Measurements from ENCODE around the gene S100A4. TPM values are rescaled to one million over a fixed set of nuclear protein-coding genes. Genes with fewer than 3 reads are reported as not detected.

S100A4 gene
- total RNA-seq, 1 donor: 63.0 TPM

DNA sequence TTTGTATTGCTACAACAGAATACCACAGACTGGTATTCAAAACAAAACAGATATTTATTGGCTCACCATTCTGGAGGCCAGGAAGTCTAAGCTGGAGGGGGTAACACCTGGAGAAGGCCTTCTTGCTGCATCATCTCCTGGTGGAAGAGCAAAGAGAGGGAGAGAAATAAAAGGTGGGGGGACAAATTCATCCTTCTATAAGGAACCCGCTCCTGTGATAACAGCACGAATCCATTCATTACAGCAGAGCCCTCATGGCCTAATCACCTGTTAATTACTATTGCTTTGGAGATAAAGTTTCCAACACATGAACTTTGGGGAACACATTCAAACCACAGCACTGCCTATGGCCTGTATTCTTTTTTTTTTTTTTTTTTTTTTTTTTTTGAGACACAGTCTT is 14.6 kb upstream of the S100A4 start:
- Histone ChIP-seq H3K4me2 (ENCODE audit: insufficient read depth, low read length) (no peak overlapping the region), H3K27ac (ENCODE audit: low read depth, low read length) (no peak overlapping the region), H3K9me3 (ENCODE audit: low read depth, low read length) (no peaks in the 10 kb centered on the region), H3K4me3 (ENCODE audit: insufficient read depth, low read length) (no peak overlapping the region), H4K20me1 (ENCODE audit: insufficient read depth, low read length) (no peaks in the 10 kb centered on the region), H3K79me2 (ENCODE audit: insufficient read depth, low read length) (no peaks in the 10 kb centered on the region), H3K27me3 (ENCODE audit: insufficient read depth, low read length) (no peaks in the 10 kb centered on the region), H2AFZ (ENCODE audit: low read length) (no peak overlapping the region), H3K4me1 (ENCODE audit: insufficient read depth, low read length) (peaks cover 1% of the 10 kb centered on the region), H3K36me3 (ENCODE audit: insufficient read depth, low read length) (no peaks in the 10 kb centered on the region)
- TF ChIP-seq, protein P1, sequence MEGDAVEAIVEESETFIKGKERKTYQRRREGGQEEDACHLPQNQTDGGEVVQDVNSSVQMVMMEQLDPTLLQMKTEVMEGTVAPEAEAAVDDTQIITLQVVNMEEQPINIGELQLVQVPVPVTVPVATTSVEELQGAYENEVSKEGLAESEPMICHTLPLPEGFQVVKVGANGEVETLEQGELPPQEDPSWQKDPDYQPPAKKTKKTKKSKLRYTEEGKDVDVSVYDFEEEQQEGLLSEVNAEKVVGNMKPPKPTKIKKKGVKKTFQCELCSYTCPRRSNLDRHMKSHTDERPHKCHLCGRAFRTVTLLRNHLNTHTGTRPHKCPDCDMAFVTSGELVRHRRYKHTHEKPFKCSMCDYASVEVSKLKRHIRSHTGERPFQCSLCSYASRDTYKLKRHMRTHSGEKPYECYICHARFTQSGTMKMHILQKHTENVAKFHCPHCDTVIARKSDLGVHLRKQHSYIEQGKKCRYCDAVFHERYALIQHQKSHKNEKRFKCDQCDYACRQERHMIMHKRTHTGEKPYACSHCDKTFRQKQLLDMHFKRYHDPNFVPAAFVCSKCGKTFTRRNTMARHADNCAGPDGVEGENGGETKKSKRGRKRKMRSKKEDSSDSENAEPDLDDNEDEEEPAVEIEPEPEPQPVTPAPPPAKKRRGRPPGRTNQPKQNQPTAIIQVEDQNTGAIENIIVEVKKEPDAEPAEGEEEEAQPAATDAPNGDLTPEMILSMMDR (IDR thresholded peaks at IDR 0.05; ENCODE audit: extremely low read depth, low read depth, low read length): no peak
- no peak for DNase-seq (ENCODE audit: insufficient read length, low spot score, missing footprints)

DNA sequence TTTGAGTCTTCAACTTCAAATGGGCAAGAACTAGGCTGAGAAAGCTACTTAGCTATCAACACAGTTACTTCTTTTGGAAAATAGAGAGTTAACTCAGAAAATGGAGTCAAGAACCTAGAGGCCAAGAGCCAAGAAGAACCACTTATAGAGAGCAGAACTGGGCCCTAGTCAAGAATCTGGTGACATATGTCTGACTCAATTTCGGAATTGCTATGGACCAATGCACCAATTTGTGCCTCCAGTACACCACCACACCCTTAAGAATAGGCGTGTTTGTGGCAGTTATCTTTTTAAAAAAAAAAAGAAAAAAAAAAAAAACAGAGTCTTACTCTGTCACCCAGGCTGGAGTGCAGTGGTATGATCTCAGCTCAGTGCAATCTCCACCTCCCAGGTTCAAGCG is 12.3 kb upstream of the S100A4 start:
- no peak for DNase-seq (ENCODE audit: insufficient read length, low spot score, missing footprints)
- Histone ChIP-seq H3K79me2 (ENCODE audit: insufficient read depth, low read length) (no peaks in the 10 kb centered on the region), H4K20me1 (ENCODE audit: insufficient read depth, low read length) (no peaks in the 10 kb centered on the region), H3K4me1 (ENCODE audit: insufficient read depth, low read length) (peaks cover 7% of the 10 kb centered on the region), H3K36me3 (ENCODE audit: insufficient read depth, low read length) (no peaks in the 10 kb centered on the region), H3K9me3 (ENCODE audit: low read depth, low read length) (no peaks in the 10 kb centered on the region), H3K27ac (ENCODE audit: low read depth, low read length) (no peak overlapping the region), H3K4me2 (ENCODE audit: insufficient read depth, low read length) (no peak overlapping the region), H3K27me3 (ENCODE audit: insufficient read depth, low read length) (no peaks in the 10 kb centered on the region), H2AFZ (ENCODE audit: low read length) (no peak overlapping the region), H3K4me3 (ENCODE audit: insufficient read depth, low read length) (no peak overlapping the region)
- TF ChIP-seq, protein P1 (IDR thresholded peaks at IDR 0.05; ENCODE audit: extremely low read depth, low read depth, low read length): no peak

DNA sequence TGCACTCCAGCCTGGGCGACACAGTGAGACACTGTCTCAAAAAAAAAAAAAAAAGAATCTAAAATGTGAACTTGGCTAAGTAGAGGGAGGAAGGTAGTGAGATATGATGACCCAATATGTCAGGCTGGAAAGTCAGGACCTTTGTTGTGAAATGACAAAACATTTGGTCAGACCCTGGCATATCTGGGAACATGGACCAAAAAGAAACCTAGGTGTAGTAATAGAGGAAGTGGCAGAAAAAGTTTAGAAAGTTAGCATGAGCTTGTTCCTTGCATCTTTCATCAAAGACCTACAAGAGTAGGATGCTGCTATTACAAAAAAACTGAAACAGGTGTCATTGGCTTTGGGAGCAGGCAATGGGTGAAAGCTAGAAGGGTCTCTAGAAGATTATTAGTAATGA is 10.7 kb upstream of the S100A4 start:
- no peak overlapping the region for H3K4me2 ChIP-seq (ENCODE audit: insufficient read depth, low read length)
- H3K4me3 ChIP-seq (ENCODE audit: insufficient read depth, low read length): no peak overlapping the region
- DNase-seq (ENCODE audit: insufficient read length, low spot score, missing footprints): no peak
- H3K4me1 ChIP-seq (ENCODE audit: insufficient read depth, low read length): peaks cover 7% of the 10 kb centered on the region
- no peaks in the 10 kb centered on the region for H4K20me1 ChIP-seq (ENCODE audit: insufficient read depth, low read length)
- H3K9me3 ChIP-seq (ENCODE audit: low read depth, low read length): no peaks in the 10 kb centered on the region
- no peak overlapping the region for H3K27ac ChIP-seq (ENCODE audit: low read depth, low read length)
- TF ChIP-seq, protein P1 (IDR thresholded peaks at IDR 0.05; ENCODE audit: extremely low read depth, low read depth, low read length): no peak
- no peak overlapping the region for H2AFZ ChIP-seq (ENCODE audit: low read length)
- H3K36me3 ChIP-seq (ENCODE audit: insufficient read depth, low read length): no peaks in the 10 kb centered on the region
- H3K79me2 ChIP-seq (ENCODE audit: insufficient read depth, low read length): no peaks in the 10 kb centered on the region
- H3K27me3 ChIP-seq (ENCODE audit: insufficient read depth, low read length): no peaks in the 10 kb centered on the region

DNA sequence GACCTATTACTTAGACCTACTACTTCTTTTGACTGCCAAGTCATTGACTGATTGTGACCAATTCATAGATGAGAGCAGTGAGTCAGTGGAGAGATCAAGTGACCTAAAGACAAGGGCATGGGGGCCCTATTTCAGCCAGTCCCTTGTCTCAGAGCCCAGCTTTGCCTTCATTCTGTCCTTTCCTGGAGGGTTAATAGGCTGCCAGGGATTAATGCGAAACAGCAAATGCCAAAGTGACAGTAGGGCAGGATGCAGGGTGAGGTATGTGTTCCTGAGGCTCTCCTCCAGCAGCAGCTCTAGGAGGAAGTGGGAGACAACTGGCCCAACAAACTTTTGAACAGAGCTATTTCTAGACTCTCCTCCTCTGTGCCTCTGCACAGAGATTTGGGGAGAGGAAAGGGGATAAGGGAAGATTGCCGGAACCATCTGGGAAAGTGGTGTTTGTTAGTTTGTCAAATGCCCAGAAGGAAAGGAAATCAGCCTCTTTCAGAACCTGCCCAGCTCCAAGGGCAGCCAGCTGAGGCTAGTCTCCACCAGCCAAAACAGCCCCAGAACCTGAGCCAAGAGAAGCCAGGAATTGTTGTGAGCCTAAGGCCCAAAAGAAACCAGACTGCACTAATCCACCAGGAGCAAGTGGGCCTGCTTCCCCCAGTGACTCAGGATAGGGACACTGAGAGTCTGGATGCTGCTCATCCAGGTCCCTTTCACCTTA is 8.4 kb upstream of the S100A4 start:
- no peak overlapping the region for H3K4me2 ChIP-seq (ENCODE audit: insufficient read depth, low read length)
- peak overlapping the region; percentile 47 for H2AFZ ChIP-seq (ENCODE audit: low read length)
- no peak overlapping the region for H3K4me3 ChIP-seq (ENCODE audit: insufficient read depth, low read length)
- no peak overlapping the region for H3K27ac ChIP-seq (ENCODE audit: low read depth, low read length)
- no peaks in the 10 kb centered on the region for H3K27me3 ChIP-seq (ENCODE audit: insufficient read depth, low read length)
- DNase-seq (ENCODE audit: insufficient read length, low spot score, missing footprints): no peak
- no peaks in the 10 kb centered on the region for H4K20me1 ChIP-seq (ENCODE audit: insufficient read depth, low read length)
- H3K4me1 ChIP-seq (ENCODE audit: insufficient read depth, low read length): peaks cover 19% of the 10 kb centered on the region
- no peaks in the 10 kb centered on the region for H3K79me2 ChIP-seq (ENCODE audit: insufficient read depth, low read length)
- H3K9me3 ChIP-seq (ENCODE audit: low read depth, low read length): no peaks in the 10 kb centered on the region
- H3K36me3 ChIP-seq (ENCODE audit: insufficient read depth, low read length): no peaks in the 10 kb centered on the region
- TF ChIP-seq, protein P1 (IDR thresholded peaks at IDR 0.05; ENCODE audit: extremely low read depth, low read depth, low read length): no peak
